H9 (cell line): ENCODE data around the gene CBX5. TPM values are rescaled to one million over a fixed set of nuclear protein-coding genes. Genes with fewer than 3 reads are reported as not detected.

ENCODE experiments used
- DNase-seq: peaks from one replicate; pipeline ENCODE4 v3.0.0-alpha.2; 2017
- H2AFZ ChIP-seq: one replicate; pipeline ENCODE4 v1.6.1; 2013; ENCODE audit warnings: mild to moderate bottlenecking, low read length, control low read depth, moderate library complexity
- H2AK5ac ChIP-seq: 2 replicates; pipeline ENCODE4 v1.6.1; 2013; ENCODE audit warnings: low read length, control low read depth, mixed read lengths; ENCODE audit not compliant: insufficient read length
- H2BK120ac ChIP-seq: one replicate; pipeline ENCODE4 v1.6.1; 2013; ENCODE audit warnings: low read depth, mild to moderate bottlenecking, low read length, control low read depth, inconsistent platforms; ENCODE audit not compliant: poor library complexity, severe bottlenecking
- H2BK12ac ChIP-seq: 2 replicates; pipeline ENCODE4 v1.6.1; 2013; ENCODE audit warnings: low read length, control low read depth, mixed read lengths, low read depth; ENCODE audit not compliant: insufficient read length
- H2BK15ac ChIP-seq: 2 replicates; pipeline ENCODE4 v1.6.1; 2013; ENCODE audit warnings: low read depth, low read length, control low read depth
- H2BK20ac ChIP-seq: one replicate; pipeline ENCODE4 v1.6.1; 2013; ENCODE audit warnings: low read depth, mild to moderate bottlenecking, low read length, control low read depth, inconsistent platforms; ENCODE audit not compliant: poor library complexity, severe bottlenecking
- H2BK5ac ChIP-seq: 2 replicates; pipeline ENCODE4 v1.6.1; 2013; ENCODE audit warnings: low read length, control low read depth, mixed read lengths; ENCODE audit not compliant: insufficient read length
- H3K14ac ChIP-seq: 2 replicates; pipeline ENCODE4 v1.6.1; 2013; ENCODE audit warnings: low read length, control low read depth; ENCODE audit not compliant: insufficient read depth
- H3K18ac ChIP-seq: 2 replicates; pipeline ENCODE4 v1.6.1; 2013; ENCODE audit warnings: low read depth, mild to moderate bottlenecking, mixed read lengths, low read length, control low read depth; ENCODE audit not compliant: insufficient read length
- H3K23ac ChIP-seq: 2 replicates; pipeline ENCODE4 v1.6.1; 2013; ENCODE audit warnings: low read length, control low read depth, mixed read lengths, low read depth; ENCODE audit not compliant: insufficient read length
- H3K23me2 ChIP-seq: 2 replicates; pipeline ENCODE4 v1.6.1; 2013; ENCODE audit warnings: low read depth, mild to moderate bottlenecking, mixed read lengths, low read length, control low read depth; ENCODE audit not compliant: insufficient read length, poor library complexity, severe bottlenecking
- H3K27ac ChIP-seq: 2 replicates; pipeline ENCODE4 v1.5.1; 2013; ENCODE audit warnings: low read length, control low read depth, mixed read lengths, low read depth; ENCODE audit not compliant: insufficient read length
- H3K27me3 ChIP-seq: 2 replicates; pipeline ENCODE4 v1.6.1; 2013; ENCODE audit warnings: low read length, control low read depth, inconsistent platforms; ENCODE audit not compliant: insufficient read depth
- H3K4ac ChIP-seq: 2 replicates; pipeline ENCODE4 v1.6.1; 2013; ENCODE audit warnings: low read depth, mild to moderate bottlenecking, control low read depth, inconsistent platforms, low read length, moderate library complexity
- H3K4me1 ChIP-seq: 2 replicates; pipeline ENCODE4 v1.6.1; 2013; ENCODE audit warnings: low read length, control low read depth, inconsistent platforms; ENCODE audit not compliant: insufficient read depth
- H3K4me2 ChIP-seq: 2 replicates; pipeline ENCODE4 v1.6.1; 2013; ENCODE audit warnings: low read length, control low read depth, mixed read lengths; ENCODE audit not compliant: insufficient read length, insufficient read depth
- H3K56ac ChIP-seq: 2 replicates; pipeline ENCODE4 v1.6.1; 2013; ENCODE audit warnings: low read depth, mild to moderate bottlenecking, mixed read lengths, low read length, control low read depth; ENCODE audit not compliant: insufficient read length
- H3K79me1 ChIP-seq: 2 replicates; pipeline ENCODE4 v1.6.1; 2013; ENCODE audit warnings: low read depth, mild to moderate bottlenecking, moderate library complexity, low read length, control low read depth, inconsistent platforms; ENCODE audit not compliant: insufficient read depth, poor library complexity, severe bottlenecking
- H3K79me2 ChIP-seq: 2 replicates; pipeline ENCODE4 v1.6.1; 2013; ENCODE audit warnings: low read length, control low read depth, inconsistent platforms; ENCODE audit not compliant: insufficient read depth
- H3K9ac ChIP-seq: 2 replicates; pipeline ENCODE4 v1.6.1; 2013; ENCODE audit warnings: low read length, control low read depth, mixed read lengths; ENCODE audit not compliant: insufficient read length; ENCODE audit errors: extremely low read depth
- H3K9me3 ChIP-seq: one replicate; pipeline ENCODE4 v1.6.1; 2013; ENCODE audit warnings: low read depth, low read length, inconsistent platforms; ENCODE audit not compliant: control insufficient read depth
- H3T11ph ChIP-seq: one replicate; pipeline ENCODE4 v1.6.1; 2013; ENCODE audit warnings: mild to moderate bottlenecking, low read length, control low read depth, inconsistent platforms
- H4K20me1 ChIP-seq: one replicate; pipeline ENCODE4 v1.6.1; 2013; ENCODE audit not compliant: control insufficient read depth, insufficient read length, insufficient read depth
- H4K5ac ChIP-seq: 2 replicates; pipeline ENCODE4 v1.6.1; 2013; ENCODE audit warnings: low read depth, mild to moderate bottlenecking, mixed read lengths, low read length, control low read depth; ENCODE audit not compliant: insufficient read length
- H4K8ac ChIP-seq: replicated peaks from 2 replicates; pipeline ENCODE4 v1.6.1; 2013; ENCODE audit warnings: low read length, control low read depth, mixed read lengths, low read depth; ENCODE audit not compliant: insufficient read length
- H4K91ac ChIP-seq: 2 replicates; pipeline ENCODE4 v1.6.1; 2013; ENCODE audit warnings: low read depth, mild to moderate bottlenecking, moderate library complexity, mixed read lengths, low read length, control low read depth; ENCODE audit not compliant: insufficient read length
- H3K27ac Mint-ChIP-seq, 3 experiments: 2 replicates in 2 of 3; 3 replicates in 1 of 3; pipeline ENCODE4 v1.8.0; 2020 to 2021; ENCODE audit warnings: mixed read lengths in 3 of 3, mild to moderate bottlenecking in 1 of 3, moderate library complexity in 1 of 3
- H3K27me3 Mint-ChIP-seq: 2 replicates; pipeline ENCODE4 v1.8.0; 2021; ENCODE audit warnings: low read depth, mild to moderate bottlenecking, moderate library complexity, mixed read lengths
- H3K36me3 Mint-ChIP-seq, 3 experiments: 2 replicates in 2 of 3; 3 replicates in 1 of 3; pipeline ENCODE4 v1.8.0; 2020 to 2021; ENCODE audit warnings: low read depth in 3 of 3, mixed read lengths in 3 of 3; ENCODE audit not compliant: insufficient read depth in 1 of 3
- H3K4me1 Mint-ChIP-seq, 2 experiments: 2 replicates each; pipeline ENCODE4 v1.8.0; 2020; ENCODE audit warnings: mixed read lengths in 2 of 2
- H3K4me3 Mint-ChIP-seq, 2 experiments: 2 replicates in 1 of 2; 3 replicates in 1 of 2; pipeline ENCODE4 v1.8.0; 2020 to 2021; ENCODE audit warnings: mild to moderate bottlenecking in 2 of 2, mixed read lengths in 2 of 2, moderate library complexity in 1 of 2
- H3K9me3 Mint-ChIP-seq, 2 experiments: 2 replicates in 1 of 2; 3 replicates in 1 of 2; pipeline ENCODE4 v1.8.0; 2020; ENCODE audit warnings: mild to moderate bottlenecking in 2 of 2, mixed read lengths in 2 of 2, moderate library complexity in 1 of 2
- CTCF ChIP-seq: fragments of 200-600 bp; sonication (generic); conservative IDR thresholded peaks from 3 replicates; pipeline ENCODE4 v1.8.0; 2021; ENCODE audit warnings: antibody characterized with exemption, mild to moderate bottlenecking
- WGBS: extraction: QIAGEN DNeasy Blood & Tissue Kit; methylation state at CpG from one replicate; pipeline ENCODE4 v1.1.7; 2013; ENCODE audit warnings: missing lambda C conversion rate, low lambda C conversion rate, mixed read lengths; ENCODE audit not compliant: insufficient read length; ENCODE audit errors: extremely low coverage; 5-methylcytosine and 5-hydroxymethylcytosine counted together
- total RNA-seq: library from RNA; stranded (reverse); gene quantifications from 2 replicates; pipeline ENCODE4 v1.2.1, GENCODE V29; 2021

CBX5 gene
- total RNA-seq, 1 experiment from 2014 or later = 206 TPM

GRCh38 chr12:54230555-54230954, 49.4 kb downstream of the CBX5 start:
- Histone ChIP-seq H3K4ac (no peak overlapping the region), H3T11ph (no peak overlapping the region), H3K9me3 (no peaks in the 10 kb centered on the region), H3K79me1 (no peaks in the 10 kb centered on the region), H3K27ac (no peak overlapping the region), H3K4me1 (no peaks in the 10 kb centered on the region; the same call in 1 of the 2 replicates), H4K5ac (no peak overlapping the region), H3K18ac (no peak overlapping the region), H4K8ac (no peak overlapping the region), H2BK20ac (no peak overlapping the region), H4K20me1 (no peaks in the 10 kb centered on the region), H4K91ac (no peak overlapping the region), H3K79me2 (no peaks in the 10 kb centered on the region), H3K9ac (no peak overlapping the region), H2AK5ac (no peak overlapping the region), H3K4me2 (no peak overlapping the region), H2BK120ac (no peak overlapping the region), H2AFZ (no peak overlapping the region), H2BK12ac (no peak overlapping the region), H3K14ac (no peak overlapping the region), H3K56ac (no peak overlapping the region), H3K23ac (no peak overlapping the region), H2BK5ac (no peak overlapping the region), H3K23me2 (no peaks in the 10 kb centered on the region), H3K27me3 (no peaks in the 10 kb centered on the region), H2BK15ac (no peak overlapping the region)
- Mint-ChIP-seq H3K27me3 (no peaks in the 10 kb centered on the region), H3K4me3 (no peak overlapping the region), H3K27ac (peak overlapping the region in 1 of 3 experiments; percentile 37; a peak in 1 of 7 replicates), H3K4me1 (peaks cover 34 to 43% of the 10 kb centered on the region in 2 experiments), H3K36me3 (peaks cover 0 to 6% (median 4%) of the 10 kb centered on the region in 3 experiments; a peak in 5 of 7 replicates), H3K9me3 (no peaks in the 10 kb centered on the region)
- WGBS = no CpG with 5 or more reads among the region's 2 CpGs
- no peak for TF ChIP-seq CTCF
- no peak for DNase-seq
